Mammary epithelial cell (primary cell): ENCODE measurements around the gene RAD51B.

Experiments
- EZH2 ChIP-seq: IDR thresholded peaks from 2 replicates; pipeline ENCODE4 v1.6.1; 2012; ENCODE audit warnings: low read length, inconsistent platforms, borderline replicate concordance
- TF ChIP-seq, protein P1 (sequence below), 2 donors: IDR thresholded peaks in 1 of 2; conservative IDR thresholded peaks in 1 of 2; 2 replicates each; pipeline ENCODE4 v1.5.1; 2011 to 2012; ENCODE audit warnings: inconsistent platforms in 2 of 2, low read length in 2 of 2, mild to moderate bottlenecking in 2 of 2, control low read depth in 1 of 2, low read depth in 1 of 2; ENCODE audit not compliant: insufficient read depth in 1 of 2; ENCODE audit errors: extremely low read depth in 1 of 2

DNA sequence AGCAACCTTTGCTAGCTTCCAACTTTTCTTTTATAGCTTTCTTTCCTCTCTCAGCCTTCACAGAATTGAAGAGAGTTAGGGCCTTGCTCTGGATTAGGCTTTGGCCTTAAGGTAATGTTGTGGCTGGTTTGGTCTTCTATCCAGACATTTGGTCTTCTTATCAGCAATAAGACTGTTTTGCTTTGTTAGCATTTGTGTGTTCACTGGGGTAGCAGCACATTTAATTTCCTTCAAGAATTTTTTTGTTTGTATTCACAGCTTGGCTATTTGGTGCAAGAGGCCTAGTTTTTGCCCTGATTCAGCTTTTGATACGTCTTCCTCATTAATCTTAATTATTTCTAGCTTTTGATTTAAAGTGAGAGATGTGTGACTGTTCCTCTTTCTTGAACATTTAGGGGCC lies 130.8 kb downstream of the RAD51B start:
- TF ChIP-seq, protein P1, sequence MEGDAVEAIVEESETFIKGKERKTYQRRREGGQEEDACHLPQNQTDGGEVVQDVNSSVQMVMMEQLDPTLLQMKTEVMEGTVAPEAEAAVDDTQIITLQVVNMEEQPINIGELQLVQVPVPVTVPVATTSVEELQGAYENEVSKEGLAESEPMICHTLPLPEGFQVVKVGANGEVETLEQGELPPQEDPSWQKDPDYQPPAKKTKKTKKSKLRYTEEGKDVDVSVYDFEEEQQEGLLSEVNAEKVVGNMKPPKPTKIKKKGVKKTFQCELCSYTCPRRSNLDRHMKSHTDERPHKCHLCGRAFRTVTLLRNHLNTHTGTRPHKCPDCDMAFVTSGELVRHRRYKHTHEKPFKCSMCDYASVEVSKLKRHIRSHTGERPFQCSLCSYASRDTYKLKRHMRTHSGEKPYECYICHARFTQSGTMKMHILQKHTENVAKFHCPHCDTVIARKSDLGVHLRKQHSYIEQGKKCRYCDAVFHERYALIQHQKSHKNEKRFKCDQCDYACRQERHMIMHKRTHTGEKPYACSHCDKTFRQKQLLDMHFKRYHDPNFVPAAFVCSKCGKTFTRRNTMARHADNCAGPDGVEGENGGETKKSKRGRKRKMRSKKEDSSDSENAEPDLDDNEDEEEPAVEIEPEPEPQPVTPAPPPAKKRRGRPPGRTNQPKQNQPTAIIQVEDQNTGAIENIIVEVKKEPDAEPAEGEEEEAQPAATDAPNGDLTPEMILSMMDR (conservative IDR thresholded peaks at IDR 0.05 in 1 of 2, IDR thresholded peaks at IDR 0.05 in 1 of 2; ENCODE audit: extremely low read depth in 1 of 2, insufficient read depth in 1 of 2, low read depth in 1 of 2, low read length in 2 of 2): no peak
- TF ChIP-seq EZH2: no peak
